Measurements from ENCODE around the gene OSBPL10. TPM values are rescaled to one million over a fixed set of nuclear protein-coding genes. Genes with fewer than 3 reads are reported as not detected.
A peak's percentile ranks its signal among the peaks of the same experiment; 100 is the strongest.
"Not testable (repeated sequence)": the region's sequence is repeated elsewhere in the genome, so short reads cannot be mapped to it uniquely, and the experiment has no call there.

The OSBPL10 gene
- polyA plus RNA-seq, 3 donors: 20.7 to 23.5 (median 22.3) TPM

DNA sequence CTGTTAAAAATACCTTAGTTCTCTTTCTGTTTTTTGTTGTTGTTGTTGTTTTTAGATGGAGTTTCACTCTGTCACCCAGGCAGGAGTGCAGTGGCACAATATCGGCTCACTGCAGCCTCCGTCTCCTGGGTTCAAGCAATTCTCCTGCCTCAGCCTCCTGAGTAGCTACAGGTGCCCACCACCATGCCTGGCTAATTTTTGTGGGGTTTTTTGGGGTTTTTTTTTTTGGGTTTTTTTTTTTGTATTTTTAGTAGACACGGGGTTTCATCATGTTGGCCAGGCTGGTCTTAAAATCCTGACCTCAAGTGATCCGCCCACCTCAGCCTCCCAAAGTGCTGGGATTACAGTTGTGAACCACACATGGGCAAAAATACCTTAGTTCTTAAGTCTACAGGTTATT, 120.4 kb downstream of the OSBPL10 start:
- DNase-seq: not testable (repeated sequence)

- DNase-seq: no peak
These were observed 121.8 kb downstream of the OSBPL10 start for GRCh38 chr3:31859245-31859644.

DNA sequence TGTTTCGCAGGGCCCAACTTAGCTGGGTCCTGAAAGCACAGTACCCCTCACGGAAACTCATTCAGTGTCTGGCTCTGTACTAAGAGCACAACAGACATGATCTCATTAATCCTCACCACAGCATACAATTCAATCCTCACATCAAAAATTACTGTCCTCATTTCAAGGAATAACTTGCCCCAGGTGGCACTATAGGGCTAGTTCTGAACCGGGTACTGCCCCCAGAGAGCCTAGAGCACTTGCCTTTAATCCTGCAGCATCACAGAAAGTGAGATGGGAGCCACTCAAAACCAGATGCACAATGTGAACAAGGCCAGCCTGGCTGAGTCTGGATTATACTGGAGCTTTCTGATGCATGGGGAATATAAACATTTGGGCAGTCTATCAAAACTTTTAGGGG, 122.6 kb downstream of the OSBPL10 start:
- no peak for DNase-seq

- DNase-seq: no peak
These were observed 127.5 kb downstream of the OSBPL10 start for GRCh38 chr3:31853580-31853979.

GRCh38 chr3:31851278-31851677, 129.8 kb downstream of the OSBPL10 start:
- DNase-seq: no peak

DNA sequence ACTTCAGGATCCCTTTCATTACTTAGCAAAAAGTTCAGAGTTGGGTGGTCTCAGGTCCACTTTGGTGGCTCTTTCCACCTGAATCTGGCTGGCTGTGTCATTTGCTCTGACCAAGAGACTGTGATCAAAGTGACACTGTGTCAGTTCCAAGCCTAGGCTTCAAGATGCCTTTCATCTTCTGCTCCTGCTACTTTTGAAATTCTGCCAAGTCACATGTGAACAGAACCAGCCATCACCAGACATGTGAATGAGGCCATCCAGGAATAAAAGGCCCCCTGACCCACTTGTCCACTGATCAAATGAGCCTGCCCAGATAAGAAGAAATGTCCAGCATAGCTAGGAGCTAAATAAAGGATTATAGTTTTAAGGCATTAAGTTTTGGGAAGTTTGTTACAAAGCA, 132.2 kb downstream of the OSBPL10 start:
- DNase-seq: peak; percentile 14

GRCh38 chr3:31848163-31848818, 132.8 kb downstream of the OSBPL10 start:
- DNase-seq: peak; percentile 46

GRCh38 chr3:31847760-31848159, 133.3 kb downstream of the OSBPL10 start:
- no peak for DNase-seq

- no peak for DNase-seq
These were observed 139.5 kb downstream of the OSBPL10 start for GRCh38 chr3:31841515-31841914.

DNA sequence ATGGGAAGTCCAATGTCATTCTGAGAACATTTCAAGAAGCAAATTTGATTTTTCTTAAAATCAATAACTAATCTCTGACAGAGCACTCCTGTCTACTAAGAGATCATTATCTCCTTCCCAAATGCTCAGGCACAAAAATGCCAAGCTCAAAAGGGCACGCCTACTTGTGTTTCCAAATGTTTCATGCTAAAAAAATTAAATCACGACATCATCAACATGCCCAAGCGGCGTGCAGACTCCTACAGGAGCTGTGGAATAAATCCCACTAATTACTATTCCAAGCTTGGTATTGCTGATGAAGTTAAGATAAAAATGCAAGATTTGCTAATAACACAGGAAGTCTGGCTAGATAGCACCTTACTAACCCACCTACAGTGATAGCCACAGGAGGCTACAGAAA, 140.8 kb downstream of the OSBPL10 start:
- DNase-seq: no peak

GRCh38 chr3:31839144-31839917, 141.7 kb downstream of the OSBPL10 start:
- no peak for DNase-seq

GRCh38 chr3:31836131-31837075, 144.7 kb downstream of the OSBPL10 start:
- no peak for DNase-seq

- DNase-seq: no peak
These were observed 147.5 kb downstream of the OSBPL10 start for GRCh38 chr3:31833391-31834190.

GRCh38 chr3:31832551-31832950, 148.5 kb downstream of the OSBPL10 start:
- no peak for DNase-seq

- DNase-seq: no peak
These were observed 149.5 kb downstream of the OSBPL10 start for GRCh38 chr3:31831591-31831990.

DNA sequence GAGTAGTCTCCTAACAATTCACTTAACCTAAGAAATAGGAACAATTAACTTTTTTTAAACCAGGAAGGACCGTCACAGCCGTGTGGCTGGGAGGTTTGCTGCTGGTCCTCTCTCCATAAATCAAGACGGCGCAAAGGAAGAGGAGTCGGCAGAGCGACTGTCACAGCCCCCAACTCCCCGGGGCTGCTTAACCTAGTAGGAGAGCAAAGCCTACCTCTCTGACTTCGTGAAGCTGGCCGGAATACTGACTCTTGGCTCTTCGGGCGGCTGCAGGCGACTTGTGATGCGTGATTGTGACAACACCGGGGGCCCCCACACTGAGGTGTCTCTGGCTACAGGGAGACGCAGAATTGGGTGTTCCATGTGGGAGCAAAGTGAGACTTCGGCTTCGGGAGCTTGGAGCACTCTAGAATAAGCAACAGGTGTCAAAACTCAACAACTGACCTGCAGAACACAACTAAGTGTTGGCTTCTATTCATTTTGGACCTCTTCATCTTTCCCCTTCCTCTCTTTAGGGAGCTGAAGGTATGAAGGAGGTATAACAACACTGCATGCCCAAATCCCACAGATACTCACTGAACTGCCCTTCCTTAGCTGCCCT, 151.1 kb downstream of the OSBPL10 start:
- peak; percentile 43 for DNase-seq

- DNase-seq: no peak
These were observed 152.1 kb downstream of the OSBPL10 start for GRCh38 chr3:31829010-31829409.

- no peak for DNase-seq
These were observed 153.1 kb downstream of the OSBPL10 start for GRCh38 chr3:31828007-31828406.

DNA sequence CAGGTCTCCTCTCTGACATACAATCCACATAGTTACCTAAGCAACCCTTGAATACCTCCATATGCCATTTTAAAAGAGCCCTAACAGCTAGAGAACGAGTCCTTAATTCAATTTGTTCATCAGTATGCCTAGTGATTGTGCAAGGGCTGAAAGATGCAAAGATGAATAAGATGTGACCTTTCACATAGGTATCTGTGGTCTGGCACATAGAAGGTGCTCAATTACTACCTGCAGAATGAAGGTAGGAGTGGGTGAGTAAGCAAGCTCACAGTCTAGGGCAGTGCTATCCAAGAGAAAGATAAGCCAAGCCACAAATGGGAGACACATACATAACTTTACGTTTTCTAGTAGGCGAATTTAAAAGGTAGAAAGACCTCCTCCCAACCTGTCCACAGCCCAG, 157.9 kb downstream of the OSBPL10 start:
- no peak for DNase-seq

DNA sequence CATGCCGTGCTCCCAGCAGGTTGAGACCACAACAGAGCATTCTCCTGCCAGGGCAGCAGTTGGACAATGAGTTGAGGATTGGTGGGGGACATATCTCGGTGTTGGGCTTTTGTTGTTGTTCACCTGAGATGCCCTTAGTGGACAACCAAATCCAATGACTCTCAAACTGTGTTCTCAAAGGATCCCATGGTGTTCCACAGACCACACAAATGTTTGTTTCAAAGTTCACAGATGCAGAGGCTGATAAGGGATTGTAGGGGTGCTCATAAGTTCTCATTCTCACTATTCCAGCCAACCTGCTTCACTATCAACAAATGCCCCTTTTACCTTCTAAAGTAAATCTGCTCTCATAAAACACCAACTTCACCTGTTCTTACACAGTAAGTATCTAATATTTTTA, 159.9 kb downstream of the OSBPL10 start:
- no peak for DNase-seq

GRCh38 chr3:31819441-31819840, 161.6 kb downstream of the OSBPL10 start:
- no peak for DNase-seq
